ENCODE results near the gene SLC26A4.

SLC26A4 gene

DNA sequence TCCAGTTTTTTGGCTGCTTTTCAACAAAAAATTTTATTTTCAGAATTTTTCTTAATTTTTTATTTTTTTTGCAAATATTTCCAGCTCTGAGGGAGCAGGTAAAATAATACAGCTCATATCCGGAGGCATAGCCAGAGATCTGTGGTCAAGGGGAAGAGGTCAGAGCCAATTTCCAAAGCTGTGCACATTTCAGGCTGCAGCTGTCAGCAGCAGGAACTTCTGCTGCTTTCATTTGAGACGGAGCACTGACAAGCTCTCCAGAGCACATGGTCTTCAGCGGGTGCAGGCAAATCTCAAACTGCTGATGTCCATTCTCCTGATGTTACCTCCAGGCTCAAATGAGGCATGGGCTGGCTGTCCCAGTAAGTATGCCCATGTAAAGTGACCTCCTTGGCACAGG lies 31.1 kb downstream of the SLC26A4 start:
- Histone ChIP-seq H2BK5ac (ENCODE audit: low read depth, low read length, poor library complexity) (no peak overlapping the region), H2BK120ac (ENCODE audit: insufficient read depth, low read length, poor library complexity) (no peak overlapping the region), H3K14ac (ENCODE audit: low read length) (no peak overlapping the region), H3K18ac (ENCODE audit: low read length) (no peak overlapping the region), H4K91ac (ENCODE audit: low read depth, low read length) (no peak overlapping the region), H3K9ac (ENCODE audit: low read length) (no peak overlapping the region), H3K36me3 (ENCODE audit: control insufficient read depth in 1 of 2, insufficient read depth in 2 of 2, low read length in 2 of 2) (no peaks in the 10 kb centered on the region), H3K23ac (ENCODE audit: low read length) (no peak overlapping the region), H3K4me2 (ENCODE audit: low read length) (no peak overlapping the region), H2AFZ (ENCODE audit: insufficient read depth, low read length, poor library complexity) (no peak overlapping the region), H3K79me1 (ENCODE audit: low read length) (no peaks in the 10 kb centered on the region), H3K79me2 (ENCODE audit: control insufficient read depth, insufficient read depth, low read length, poor library complexity) (no peaks in the 10 kb centered on the region), H2BK12ac (ENCODE audit: low read length) (no peak overlapping the region), H3K4me3 (ENCODE audit: low read depth, low read length) (no peak overlapping the region), H3K4ac (ENCODE audit: low read depth, low read length) (no peak overlapping the region), H3K27ac (ENCODE audit: low read depth, low read length) (no peak overlapping the region), H4K12ac (ENCODE audit: low read depth, low read length) (no peak overlapping the region), H4K8ac (ENCODE audit: low read depth, low read length) (no peak overlapping the region), H2AK5ac (ENCODE audit: low read length) (no peak overlapping the region), H3K4me1 (ENCODE audit: control insufficient read depth in 1 of 2, insufficient read depth in 2 of 2, low read length in 2 of 2) (no peaks in the 10 kb centered on the region), H3K9me3 (ENCODE audit: insufficient read depth, low read depth, low read length) (no peaks in the 10 kb centered on the region), H3K27me3 (ENCODE audit: insufficient read depth, low read length) (no peaks in the 10 kb centered on the region)
- WGBS (ENCODE audit: extremely low coverage, insufficient coverage, insufficient read length), result no CpG with 5 or more reads among the region's 3 CpGs
- DNase-seq, result no peak

DNA sequence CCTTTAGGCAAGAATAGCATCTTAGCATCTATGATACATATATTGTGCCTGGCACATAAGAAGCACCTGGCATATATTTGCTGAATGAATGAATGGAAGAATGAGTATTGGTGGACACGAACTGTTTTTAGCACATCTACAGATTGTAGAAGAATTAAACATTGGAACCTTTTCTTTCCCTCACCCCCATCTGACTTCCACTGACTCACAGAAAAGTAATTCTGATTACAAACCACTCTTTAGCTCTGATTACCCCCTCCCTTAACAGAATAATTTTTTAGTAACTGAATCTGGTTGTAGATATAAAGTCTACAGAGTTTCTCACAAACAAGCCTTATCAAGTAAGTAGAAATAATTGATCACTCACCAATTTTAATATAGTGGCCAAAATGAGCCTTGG lies 31.9 kb downstream of the SLC26A4 start:
- H3K79me1 ChIP-seq (ENCODE audit: low read length), result no peaks in the 10 kb centered on the region
- H3K18ac ChIP-seq (ENCODE audit: low read length), result no peak overlapping the region
- no peaks in the 10 kb centered on the region for H3K36me3 ChIP-seq (ENCODE audit: control insufficient read depth in 1 of 2, insufficient read depth in 2 of 2, low read length in 2 of 2)
- no peaks in the 10 kb centered on the region for H3K79me2 ChIP-seq (ENCODE audit: control insufficient read depth, insufficient read depth, low read length, poor library complexity)
- H3K23ac ChIP-seq (ENCODE audit: low read length), result no peak overlapping the region
- no peak overlapping the region for H3K14ac ChIP-seq (ENCODE audit: low read length)
- no peak overlapping the region for H3K27ac ChIP-seq (ENCODE audit: low read depth, low read length)
- H3K4ac ChIP-seq (ENCODE audit: low read depth, low read length), result no peak overlapping the region
- no peak for DNase-seq
- WGBS (ENCODE audit: extremely low coverage, insufficient coverage, insufficient read length), result no CpG with 5 or more reads among the region's 1 CpG
- no peaks in the 10 kb centered on the region for H3K4me1 ChIP-seq (ENCODE audit: control insufficient read depth in 1 of 2, insufficient read depth in 2 of 2, low read length in 2 of 2)
- H4K8ac ChIP-seq (ENCODE audit: low read depth, low read length), result no peak overlapping the region
- no peak overlapping the region for H2BK120ac ChIP-seq (ENCODE audit: insufficient read depth, low read length, poor library complexity)
- no peak overlapping the region for H3K4me2 ChIP-seq (ENCODE audit: low read length)
- no peak overlapping the region for H2BK12ac ChIP-seq (ENCODE audit: low read length)
- no peak overlapping the region for H3K9ac ChIP-seq (ENCODE audit: low read length)
- no peak overlapping the region for H4K91ac ChIP-seq (ENCODE audit: low read depth, low read length)
- no peak overlapping the region for H2AK5ac ChIP-seq (ENCODE audit: low read length)
- no peaks in the 10 kb centered on the region for H3K9me3 ChIP-seq (ENCODE audit: insufficient read depth, low read depth, low read length)
- no peak overlapping the region for H2BK5ac ChIP-seq (ENCODE audit: low read depth, low read length, poor library complexity)
- H2AFZ ChIP-seq (ENCODE audit: insufficient read depth, low read length, poor library complexity), result no peak overlapping the region
- H4K12ac ChIP-seq (ENCODE audit: low read depth, low read length), result no peak overlapping the region
- H3K4me3 ChIP-seq (ENCODE audit: low read depth, low read length), result no peak overlapping the region
- H3K27me3 ChIP-seq (ENCODE audit: insufficient read depth, low read length), result no peaks in the 10 kb centered on the region

DNA sequence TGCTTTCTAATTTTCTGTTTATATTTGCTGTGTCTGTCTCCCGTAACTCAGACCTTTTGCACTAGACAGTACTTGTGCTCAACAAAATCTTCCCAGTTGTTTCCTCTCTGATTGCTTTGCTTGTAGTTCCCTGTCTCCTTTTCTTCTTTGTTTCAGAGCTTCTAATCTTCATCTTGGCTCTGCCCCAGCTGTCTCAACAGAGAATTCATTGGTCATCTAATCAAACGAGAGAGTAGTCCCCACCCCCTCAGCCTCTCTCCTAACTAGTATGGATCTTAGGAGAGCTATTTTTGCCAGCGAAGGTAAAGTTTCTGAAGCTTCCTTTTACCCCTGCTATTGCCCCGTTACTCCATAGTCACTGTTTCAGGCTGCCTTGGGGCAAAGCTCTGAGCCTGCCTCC lies 32.8 kb downstream of the SLC26A4 start:
- Histone ChIP-seq H2AK5ac (ENCODE audit: low read length) (no peak overlapping the region), H3K79me1 (ENCODE audit: low read length) (no peaks in the 10 kb centered on the region), H3K9me3 (ENCODE audit: insufficient read depth, low read depth, low read length) (no peaks in the 10 kb centered on the region), H3K27ac (ENCODE audit: low read depth, low read length) (no peak overlapping the region), H3K23ac (ENCODE audit: low read length) (no peak overlapping the region), H3K18ac (ENCODE audit: low read length) (no peak overlapping the region), H3K4ac (ENCODE audit: low read depth, low read length) (no peak overlapping the region), H3K36me3 (ENCODE audit: control insufficient read depth in 1 of 2, insufficient read depth in 2 of 2, low read length in 2 of 2) (no peaks in the 10 kb centered on the region), H3K14ac (ENCODE audit: low read length) (no peak overlapping the region), H3K27me3 (ENCODE audit: insufficient read depth, low read length) (no peaks in the 10 kb centered on the region), H3K79me2 (ENCODE audit: control insufficient read depth, insufficient read depth, low read length, poor library complexity) (no peaks in the 10 kb centered on the region), H3K4me2 (ENCODE audit: low read length) (no peak overlapping the region), H4K8ac (ENCODE audit: low read depth, low read length) (no peak overlapping the region), H3K4me1 (ENCODE audit: control insufficient read depth in 1 of 2, insufficient read depth in 2 of 2, low read length in 2 of 2) (no peaks in the 10 kb centered on the region), H4K12ac (ENCODE audit: low read depth, low read length) (no peak overlapping the region), H3K4me3 (ENCODE audit: low read depth, low read length) (no peak overlapping the region), H2BK5ac (ENCODE audit: low read depth, low read length, poor library complexity) (no peak overlapping the region), H3K9ac (ENCODE audit: low read length) (no peak overlapping the region), H2AFZ (ENCODE audit: insufficient read depth, low read length, poor library complexity) (no peak overlapping the region), H2BK12ac (ENCODE audit: low read length) (no peak overlapping the region), H2BK120ac (ENCODE audit: insufficient read depth, low read length, poor library complexity) (no peak overlapping the region), H4K91ac (ENCODE audit: low read depth, low read length) (no peak overlapping the region)
- no CpG with 5 or more reads among the region's 4 CpGs for WGBS (ENCODE audit: extremely low coverage, insufficient coverage, insufficient read length)
- no peak for DNase-seq

DNA sequence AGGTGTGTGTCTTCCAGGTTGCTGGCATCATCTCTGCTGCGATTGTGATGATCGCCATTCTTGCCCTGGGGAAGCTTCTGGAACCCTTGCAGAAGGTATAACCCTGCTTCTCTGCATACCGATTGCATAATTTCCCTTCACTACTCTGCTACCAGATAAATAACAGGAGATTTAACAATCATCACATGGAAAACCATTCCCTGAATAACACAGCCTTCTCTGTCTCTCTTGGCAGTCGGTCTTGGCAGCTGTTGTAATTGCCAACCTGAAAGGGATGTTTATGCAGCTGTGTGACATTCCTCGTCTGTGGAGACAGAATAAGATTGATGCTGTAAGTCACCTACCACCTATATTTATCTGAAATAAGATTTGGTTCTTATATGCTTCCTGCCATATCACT lies 33.8 kb downstream of the SLC26A4 start:
- H3K36me3 ChIP-seq (ENCODE audit: control insufficient read depth in 1 of 2, insufficient read depth in 2 of 2, low read length in 2 of 2), result no peaks in the 10 kb centered on the region
- no peak overlapping the region for H3K27ac ChIP-seq (ENCODE audit: low read depth, low read length)
- H3K23ac ChIP-seq (ENCODE audit: low read length), result no peak overlapping the region
- H4K8ac ChIP-seq (ENCODE audit: low read depth, low read length), result no peak overlapping the region
- H3K4me2 ChIP-seq (ENCODE audit: low read length), result no peak overlapping the region
- no peak overlapping the region for H3K4ac ChIP-seq (ENCODE audit: low read depth, low read length)
- no peak overlapping the region for H3K9ac ChIP-seq (ENCODE audit: low read length)
- H2AK5ac ChIP-seq (ENCODE audit: low read length), result no peak overlapping the region
- no peaks in the 10 kb centered on the region for H3K9me3 ChIP-seq (ENCODE audit: insufficient read depth, low read depth, low read length)
- H3K14ac ChIP-seq (ENCODE audit: low read length), result no peak overlapping the region
- H3K27me3 ChIP-seq (ENCODE audit: insufficient read depth, low read length), result no peaks in the 10 kb centered on the region
- no peak overlapping the region for H2AFZ ChIP-seq (ENCODE audit: insufficient read depth, low read length, poor library complexity)
- H2BK12ac ChIP-seq (ENCODE audit: low read length), result no peak overlapping the region
- no peak overlapping the region for H2BK5ac ChIP-seq (ENCODE audit: low read depth, low read length, poor library complexity)
- no peak overlapping the region for H2BK120ac ChIP-seq (ENCODE audit: insufficient read depth, low read length, poor library complexity)
- WGBS (ENCODE audit: extremely low coverage, insufficient coverage, insufficient read length), result no CpG with 5 or more reads among the region's 5 CpGs
- H3K18ac ChIP-seq (ENCODE audit: low read length), result no peak overlapping the region
- no peak overlapping the region for H4K91ac ChIP-seq (ENCODE audit: low read depth, low read length)
- H3K79me1 ChIP-seq (ENCODE audit: low read length), result no peaks in the 10 kb centered on the region
- no peaks in the 10 kb centered on the region for H3K79me2 ChIP-seq (ENCODE audit: control insufficient read depth, insufficient read depth, low read length, poor library complexity)
- no peak overlapping the region for H3K4me3 ChIP-seq (ENCODE audit: low read depth, low read length)
- no peak for DNase-seq
- no peaks in the 10 kb centered on the region for H3K4me1 ChIP-seq (ENCODE audit: control insufficient read depth in 1 of 2, insufficient read depth in 2 of 2, low read length in 2 of 2)
- no peak overlapping the region for H4K12ac ChIP-seq (ENCODE audit: low read depth, low read length)
